Glutamatergic neuron (in vitro differentiated cells): ENCODE data around the gene PXN. TPM values are rescaled to one million over a fixed set of nuclear protein-coding genes. Genes with fewer than 3 reads are reported as not detected.
A peak's percentile ranks its signal among the peaks of the same experiment; 100 is the strongest.

Source experiments
- DNase-seq: peaks from one replicate; pipeline ENCODE4 v3.0.0; 2022
- H3K27ac Mint-ChIP-seq: one replicate; pipeline ENCODE4 v1.8.0; 2020; ENCODE audit warnings: mild to moderate bottlenecking, mixed read lengths, inconsistent platforms; ENCODE audit not compliant: unreplicated experiment
- H3K27me3 Mint-ChIP-seq: one replicate; pipeline ENCODE4 v1.8.0; 2020; ENCODE audit warnings: mild to moderate bottlenecking, moderate library complexity, mixed read lengths, inconsistent platforms; ENCODE audit not compliant: unreplicated experiment
- H3K36me3 Mint-ChIP-seq: one replicate; pipeline ENCODE4 v1.8.0; 2020; ENCODE audit warnings: mild to moderate bottlenecking, mixed read lengths, inconsistent platforms; ENCODE audit not compliant: unreplicated experiment
- H3K4me1 Mint-ChIP-seq: one replicate; pipeline ENCODE4 v1.8.0; 2020; ENCODE audit warnings: mild to moderate bottlenecking, low read depth, mixed read lengths, inconsistent platforms; ENCODE audit not compliant: unreplicated experiment
- H3K4me3 Mint-ChIP-seq: one replicate; pipeline ENCODE4 v1.8.0; 2020; ENCODE audit warnings: mild to moderate bottlenecking, mixed read lengths, inconsistent platforms; ENCODE audit not compliant: unreplicated experiment
- H3K9me3 Mint-ChIP-seq: one replicate; pipeline ENCODE4 v1.8.0; 2020; ENCODE audit warnings: mild to moderate bottlenecking, moderate library complexity, mixed read lengths, inconsistent platforms; ENCODE audit not compliant: unreplicated experiment
- total RNA-seq: library from RNA; stranded (reverse); fragmentation: NEBNext Ultra II Directional; extraction: Animal tissue kit (Norgen Biotek cat#: 25700); gene quantifications from one replicate; pipeline ENCODE4 v1.2.1, GENCODE V29; 2021; ENCODE audit not compliant: unreplicated experiment
- TF ChIP-seq, protein P1 (sequence below): fragments of 200-600 bp; sonication (generic); IDR thresholded peaks from one replicate; pipeline ENCODE4 v1.5.0; 2021; ENCODE audit not compliant: partially characterized antibody, unreplicated experiment

The PXN gene
- total RNA-seq, 1 donor from 2014 or later: 39.5 TPM

DNA sequence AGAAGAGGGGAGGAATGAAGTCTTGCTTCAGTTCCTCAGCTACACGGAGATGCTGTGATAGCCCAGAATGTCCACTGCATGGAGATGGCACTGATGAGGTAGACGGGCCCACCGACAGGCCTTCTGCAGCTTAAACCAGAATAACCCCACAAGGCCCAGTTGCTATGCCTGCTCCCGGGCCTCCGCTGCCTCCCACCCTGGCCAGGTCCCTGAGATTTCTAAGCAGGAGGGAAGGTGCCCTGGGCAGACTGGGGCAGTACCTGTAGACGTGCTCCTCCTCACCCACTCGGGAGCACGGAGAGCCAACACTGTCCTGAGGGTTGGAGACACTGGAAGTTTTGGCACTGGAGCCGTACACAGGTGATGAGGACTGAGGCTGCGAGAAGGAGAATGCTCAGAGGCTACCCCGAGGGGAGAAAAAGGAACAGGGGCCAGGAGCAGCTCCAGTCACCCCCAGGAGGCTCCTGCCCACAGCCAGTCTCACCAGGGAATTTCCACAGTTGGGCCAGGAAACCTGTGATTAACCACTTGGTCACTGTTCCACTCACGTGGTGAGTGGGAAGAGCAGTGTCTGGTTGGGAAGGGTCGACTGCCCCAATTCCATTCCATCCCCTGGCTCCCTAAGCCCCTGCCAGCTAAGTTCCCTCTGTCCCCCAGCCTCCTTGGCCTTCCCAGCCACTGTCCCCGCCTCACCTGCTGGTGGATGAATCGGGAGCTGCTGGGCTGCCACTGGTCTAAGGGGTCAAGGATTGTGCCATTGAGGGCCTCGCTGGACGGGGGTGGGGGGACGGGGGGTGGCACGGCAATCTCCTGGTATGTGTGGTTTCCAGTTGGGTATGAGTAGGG lies 41.8 kb downstream of the PXN start:
- Mint-ChIP-seq H3K9me3 (peaks cover 4% of the 10 kb centered on the region), H3K4me1 (peaks cover 21% of the 10 kb centered on the region), H3K36me3 (no peaks in the 10 kb centered on the region), H3K27ac (no peak overlapping the region), H3K27me3 (peaks cover 14% of the 10 kb centered on the region), H3K4me3 (no peak overlapping the region)
- TF ChIP-seq, protein P1, sequence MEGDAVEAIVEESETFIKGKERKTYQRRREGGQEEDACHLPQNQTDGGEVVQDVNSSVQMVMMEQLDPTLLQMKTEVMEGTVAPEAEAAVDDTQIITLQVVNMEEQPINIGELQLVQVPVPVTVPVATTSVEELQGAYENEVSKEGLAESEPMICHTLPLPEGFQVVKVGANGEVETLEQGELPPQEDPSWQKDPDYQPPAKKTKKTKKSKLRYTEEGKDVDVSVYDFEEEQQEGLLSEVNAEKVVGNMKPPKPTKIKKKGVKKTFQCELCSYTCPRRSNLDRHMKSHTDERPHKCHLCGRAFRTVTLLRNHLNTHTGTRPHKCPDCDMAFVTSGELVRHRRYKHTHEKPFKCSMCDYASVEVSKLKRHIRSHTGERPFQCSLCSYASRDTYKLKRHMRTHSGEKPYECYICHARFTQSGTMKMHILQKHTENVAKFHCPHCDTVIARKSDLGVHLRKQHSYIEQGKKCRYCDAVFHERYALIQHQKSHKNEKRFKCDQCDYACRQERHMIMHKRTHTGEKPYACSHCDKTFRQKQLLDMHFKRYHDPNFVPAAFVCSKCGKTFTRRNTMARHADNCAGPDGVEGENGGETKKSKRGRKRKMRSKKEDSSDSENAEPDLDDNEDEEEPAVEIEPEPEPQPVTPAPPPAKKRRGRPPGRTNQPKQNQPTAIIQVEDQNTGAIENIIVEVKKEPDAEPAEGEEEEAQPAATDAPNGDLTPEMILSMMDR: no peak
- no peak for DNase-seq

DNA sequence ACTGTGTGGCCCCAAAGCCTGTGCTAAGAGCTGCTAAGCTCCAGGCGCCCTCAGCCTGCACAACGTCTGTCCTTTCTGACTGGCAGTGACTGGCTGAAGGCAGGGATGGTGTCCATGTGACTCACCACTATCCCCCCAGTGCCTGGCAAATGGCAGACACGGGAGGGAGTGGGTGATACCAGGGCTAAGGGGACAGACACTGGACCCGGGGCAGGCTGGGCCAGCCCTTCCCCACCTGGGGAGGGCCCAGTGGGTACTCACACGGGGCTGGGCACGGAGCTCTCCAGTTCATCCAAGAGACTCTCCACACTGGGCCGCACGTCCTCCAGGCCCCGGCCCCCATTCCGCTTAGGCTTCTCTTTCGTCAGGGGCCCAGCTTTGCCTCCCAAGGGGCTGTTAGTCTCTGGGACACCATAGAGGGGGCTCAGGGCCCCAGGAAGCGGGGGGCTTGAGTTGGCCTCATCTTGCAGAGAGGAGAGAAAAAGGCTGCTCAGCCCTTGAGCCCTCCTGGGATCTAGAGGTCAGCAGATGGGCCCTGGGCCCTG lies 43.2 kb downstream of the PXN start:
- Mint-ChIP-seq H3K36me3 (no peaks in the 10 kb centered on the region), H3K27me3 (peaks cover 9% of the 10 kb centered on the region)
- TF ChIP-seq, protein P1: no peak

DNA sequence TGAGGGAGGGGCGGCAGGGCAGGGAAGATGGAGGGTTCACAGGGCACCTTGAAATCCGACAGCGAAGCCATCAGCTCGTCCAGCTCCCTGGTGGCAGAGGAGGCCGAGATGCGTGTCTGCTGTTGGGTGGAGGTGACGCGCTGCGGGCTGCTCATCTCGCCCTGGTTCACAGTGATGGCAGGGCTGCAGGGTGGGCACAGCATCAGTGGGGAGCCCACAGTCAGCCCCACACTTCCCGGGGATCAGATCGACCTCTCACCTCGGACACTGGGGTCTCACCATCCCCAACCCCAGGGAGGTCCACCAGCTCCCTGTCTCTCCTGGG lies 44.0 kb downstream of the PXN start:
- Mint-ChIP-seq H3K27ac (no peak overlapping the region), H3K4me3 (no peak overlapping the region), H3K4me1 (peaks cover 15% of the 10 kb centered on the region), H3K27me3 (peaks cover 9% of the 10 kb centered on the region), H3K36me3 (no peaks in the 10 kb centered on the region), H3K9me3 (peaks cover 8% of the 10 kb centered on the region)
- no peak for DNase-seq
- TF ChIP-seq, protein P1: no peak

More for the DNA sequence above, 43.2 kb downstream of the PXN start:
- DNase-seq: no peak
- Mint-ChIP-seq H3K4me1 (peaks cover 15% of the 10 kb centered on the region), H3K4me3 (no peak overlapping the region), H3K9me3 (peaks cover 8% of the 10 kb centered on the region), H3K27ac (no peak overlapping the region)

- TF ChIP-seq, protein P1: no peak
- Mint-ChIP-seq H3K9me3 (peaks cover 9% of the 10 kb centered on the region), H3K27ac (peak overlapping the region; percentile 91), H3K4me3 (peak overlapping the region; percentile 71), H3K27me3 (peaks cover 11% of the 10 kb centered on the region), H3K4me1 (peaks cover 17% of the 10 kb centered on the region), H3K36me3 (no peaks in the 10 kb centered on the region)
- DNase-seq: no peak
Observed at GRCh38 chr12:120220838-120221575, 44.5 kb downstream of the PXN start.
